ENCODE measurements around the gene IFFO2. TPM values are rescaled to one million over a fixed set of nuclear protein-coding genes. Genes with fewer than 3 reads are reported as not detected.

IFFO2 gene
- total and polyA plus RNA-seq, 8 donors: 13.8 to 24.0 (median 22.2) TPM

- DNase-seq (peak in 1 of 4 donors; percentile 55), ATAC-seq (no peak)
- H3K27ac ChIP-seq: peak overlapping the region; percentile 71 to 90
- no peak overlapping the region for H3K4me3 ChIP-seq
- H3K36me3 ChIP-seq: peaks cover 0 to 14% of the 10 kb centered on the region in 2 donors
- peaks cover 56 to 74% of the 10 kb centered on the region in 2 donors for H3K4me1 ChIP-seq
- no peaks in the 10 kb centered on the region for H3K9me3 ChIP-seq
- H3K27me3 ChIP-seq: no peaks in the 10 kb centered on the region
- TF ChIP-seq CTCF (IDR thresholded peaks at IDR 0.05): no peak
- intact Hi-C loops (cut with DNase I): no loop called here
Measured at GRCh38 chr1:18924221-18924691, 32.2 kb downstream of the IFFO2 start.

DNA sequence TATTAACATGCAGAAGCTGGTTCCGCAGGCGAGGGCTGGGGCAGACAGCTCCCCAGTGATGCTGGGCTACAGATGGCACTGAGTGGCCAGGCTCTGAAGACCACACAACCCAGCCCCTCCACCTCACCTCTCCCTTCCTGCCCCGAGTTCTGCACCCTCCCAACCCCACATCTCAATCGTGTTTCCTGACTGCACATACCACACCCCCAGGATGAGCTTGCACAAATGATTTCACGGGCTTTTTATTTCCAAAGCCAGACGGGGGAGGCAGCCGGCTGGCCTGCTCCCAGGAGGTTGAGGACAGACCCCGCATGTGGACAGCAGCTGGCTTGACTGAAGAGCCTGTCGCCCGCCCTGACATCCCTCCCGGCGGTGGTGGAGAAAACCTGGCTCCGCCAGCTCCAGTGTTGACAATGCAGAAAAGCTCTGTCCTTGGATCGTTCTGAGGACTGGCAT is 32.7 kb downstream of the IFFO2 start:
- Histone ChIP-seq H3K27me3 (no peaks in the 10 kb centered on the region), H3K36me3 (peaks cover 0 to 18% of the 10 kb centered on the region in 2 donors), H3K4me3 (no peak overlapping the region), H3K27ac (peak overlapping the region; percentile 71 to 90), H3K9me3 (no peaks in the 10 kb centered on the region), H3K4me1 (peaks cover 53 to 71% of the 10 kb centered on the region in 2 donors)
- intact Hi-C loops (cut with DNase I): no loop called here
- no peak for ATAC-seq
- DNase-seq: peak in 2 of 4 donors; percentile 61 to 62
- no peak for TF ChIP-seq CTCF (IDR thresholded peaks at IDR 0.05)

GRCh38 chr1:18922848-18923755 is 33.4 kb downstream of the IFFO2 start:
- Histone ChIP-seq H3K4me1 (peaks cover 52 to 64% of the 10 kb centered on the region in 2 donors), H3K36me3 (peaks cover 0 to 18% of the 10 kb centered on the region in 2 donors), H3K27me3 (no peaks in the 10 kb centered on the region), H3K4me3 (no peak overlapping the region), H3K9me3 (no peaks in the 10 kb centered on the region), H3K27ac (peak overlapping the region; percentile 71 to 90)
- intact Hi-C loops (cut with DNase I): no loop called here
- TF ChIP-seq CTCF (IDR thresholded peaks at IDR 0.05): no peak
- DNase-seq: peak in 1 of 4 donors; percentile 72
- peak; percentile 3 for ATAC-seq

- ATAC-seq (peak; percentile 80), DNase-seq (peak; percentile 57 to 94 (median 84))
- intact Hi-C loops (cut with DNase I): no loop called here
- TF ChIP-seq CTCF (IDR thresholded peaks at IDR 0.05): no peak
- Histone ChIP-seq H3K27me3 (no peaks in the 10 kb centered on the region), H3K4me3 (no peak overlapping the region), H3K9me3 (no peaks in the 10 kb centered on the region), H3K36me3 (peaks cover 0 to 19% of the 10 kb centered on the region in 2 donors), H3K27ac (peak overlapping the region; percentile 71 to 90), H3K4me1 (peaks cover 44 to 56% of the 10 kb centered on the region in 2 donors)
Measured at GRCh38 chr1:18922319-18922726, 34.2 kb downstream of the IFFO2 start.
